ENCODE results near the gene C16orf89.

DNA sequence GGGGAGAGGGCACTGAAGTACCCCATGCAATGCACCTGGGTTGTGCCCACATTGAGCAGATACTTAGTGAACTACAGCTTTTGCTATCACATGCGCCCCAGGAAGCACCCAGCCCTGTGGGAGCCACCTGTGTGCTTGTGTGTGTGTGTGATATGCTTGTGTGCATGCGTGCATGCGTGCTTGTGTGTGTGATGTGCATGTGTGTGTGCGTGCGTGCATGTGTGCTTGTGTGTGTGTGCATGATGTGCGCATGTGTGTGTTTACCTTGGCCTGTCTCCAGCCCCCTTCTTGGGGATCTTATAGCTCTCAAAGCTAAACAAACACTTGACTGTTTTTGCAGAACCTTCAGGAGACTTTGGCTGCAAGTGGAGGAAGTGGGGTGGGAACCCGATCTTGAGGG is 841 bp downstream of the C16orf89 start:
- no peak for TF ChIP-seq POLR2A (IDR thresholded peaks at IDR 0.05; ENCODE audit: low read length)
- no peak for TF ChIP-seq GATA1 (IDR thresholded peaks at IDR 0.05; ENCODE audit: low read depth, low read length)
